ENCODE data around the gene PANX1. TPM values are rescaled to one million over a fixed set of nuclear protein-coding genes. Genes with fewer than 3 reads are reported as not detected.

Gene PANX1
- total RNA-seq, 2 experiments from 2014 or later: 10.8 to 11.4 TPM

GRCh38 chr11:94091091-94091490 is 37.5 kb upstream of the PANX1 start:
- CTCF ChIA-PET: no interaction called here
- no peak overlapping the region for H3K27ac Mint-ChIP-seq
- H3K4me1 Mint-ChIP-seq (ENCODE audit: low read depth): no peaks in the 10 kb centered on the region
- POLR2A ChIA-PET: no interaction called here
- no peak for ATAC-seq
- TF ChIP-seq CTCF (IDR thresholded peaks at IDR 0.05): no peak
- H3K36me3 Mint-ChIP-seq (ENCODE audit: low read depth): no peaks in the 10 kb centered on the region
- DNase-seq: no peak
- intact Hi-C loops (cut with micrococcal nuclease): no loop called here
- H3K4me3 Mint-ChIP-seq: no peak overlapping the region
- peaks cover 15% of the 10 kb centered on the region for H3K27me3 Mint-ChIP-seq
- no peaks in the 10 kb centered on the region for H3K9me3 Mint-ChIP-seq

- H3K27me3 Mint-ChIP-seq: peaks cover 10% of the 10 kb centered on the region
- H3K9me3 Mint-ChIP-seq: no peaks in the 10 kb centered on the region
- H3K4me1 Mint-ChIP-seq (ENCODE audit: low read depth): no peaks in the 10 kb centered on the region
- no peak for TF ChIP-seq CTCF (IDR thresholded peaks at IDR 0.05)
- ATAC-seq: no peak
- DNase-seq: no peak
- CTCF ChIA-PET: no interaction called here
- intact Hi-C loops (cut with micrococcal nuclease): no loop called here
- H3K4me3 Mint-ChIP-seq: no peak overlapping the region
- POLR2A ChIA-PET: no interaction called here
- no peak overlapping the region for H3K27ac Mint-ChIP-seq
- H3K36me3 Mint-ChIP-seq (ENCODE audit: low read depth): no peaks in the 10 kb centered on the region
Measured at GRCh38 chr11:94100253-94100652, 28.4 kb upstream of the PANX1 start.

GRCh38 chr11:94103471-94103870 is 25.2 kb upstream of the PANX1 start:
- H3K36me3 Mint-ChIP-seq (ENCODE audit: low read depth): no peaks in the 10 kb centered on the region
- peaks cover 7% of the 10 kb centered on the region for H3K27me3 Mint-ChIP-seq
- intact Hi-C loops (cut with micrococcal nuclease): no loop called here
- ChIA-PET CTCF (no interaction called here), POLR2A (no interaction called here)
- H3K9me3 Mint-ChIP-seq: no peaks in the 10 kb centered on the region
- ATAC-seq: no peak
- no peak for DNase-seq
- no peak overlapping the region for H3K27ac Mint-ChIP-seq
- no peaks in the 10 kb centered on the region for H3K4me1 Mint-ChIP-seq (ENCODE audit: low read depth)
- no peak overlapping the region for H3K4me3 Mint-ChIP-seq
- no peak for TF ChIP-seq CTCF (IDR thresholded peaks at IDR 0.05)

GRCh38 chr11:94104734-94105133 is 23.9 kb upstream of the PANX1 start:
- POLR2A ChIA-PET: no interaction called here
- H3K36me3 Mint-ChIP-seq (ENCODE audit: low read depth): no peaks in the 10 kb centered on the region
- H3K27ac Mint-ChIP-seq: no peak overlapping the region
- TF ChIP-seq CTCF (IDR thresholded peaks at IDR 0.05): no peak
- no peaks in the 10 kb centered on the region for H3K4me1 Mint-ChIP-seq (ENCODE audit: low read depth)
- no peak for DNase-seq
- ATAC-seq: no peak
- H3K27me3 Mint-ChIP-seq: peaks cover 9% of the 10 kb centered on the region
- CTCF ChIA-PET: interaction anchor here (0.9 kb wide), 1 partner anchor 24 kb away, joined by 3 read pairs; the partner anchor contains the start of gene PANX1
- no peak overlapping the region for H3K4me3 Mint-ChIP-seq
- H3K9me3 Mint-ChIP-seq: no peaks in the 10 kb centered on the region
- intact Hi-C loops (cut with micrococcal nuclease): no loop called here

- no peak overlapping the region for H3K27ac Mint-ChIP-seq
- H3K9me3 Mint-ChIP-seq: no peaks in the 10 kb centered on the region
- TF ChIP-seq CTCF (IDR thresholded peaks at IDR 0.05): no peak
- peaks cover 17% of the 10 kb centered on the region for H3K27me3 Mint-ChIP-seq
- H3K36me3 Mint-ChIP-seq (ENCODE audit: low read depth): no peaks in the 10 kb centered on the region
- CTCF ChIA-PET: no interaction called here
- intact Hi-C loops (cut with micrococcal nuclease): no loop called here
- ATAC-seq (no peak), DNase-seq (no peak)
- H3K4me1 Mint-ChIP-seq (ENCODE audit: low read depth): no peaks in the 10 kb centered on the region
- POLR2A ChIA-PET: no interaction called here
- H3K4me3 Mint-ChIP-seq: no peak overlapping the region
Measured at GRCh38 chr11:94106716-94107115, 21.9 kb upstream of the PANX1 start.
